HG03575 (cell line): Measurements from ENCODE around the gene ADAMTSL5.

ENCODE experiments used
- ATAC-seq: cut with Tn5 transposase; IDR thresholded peaks from one replicate; pipeline ENCODE4 v1.9.1; 2021; ENCODE audit not compliant: unreplicated experiment, insufficient number of reproducible peaks, low FRiP score; ENCODE audit errors: extremely low read depth

Gene ADAMTSL5

DNA sequence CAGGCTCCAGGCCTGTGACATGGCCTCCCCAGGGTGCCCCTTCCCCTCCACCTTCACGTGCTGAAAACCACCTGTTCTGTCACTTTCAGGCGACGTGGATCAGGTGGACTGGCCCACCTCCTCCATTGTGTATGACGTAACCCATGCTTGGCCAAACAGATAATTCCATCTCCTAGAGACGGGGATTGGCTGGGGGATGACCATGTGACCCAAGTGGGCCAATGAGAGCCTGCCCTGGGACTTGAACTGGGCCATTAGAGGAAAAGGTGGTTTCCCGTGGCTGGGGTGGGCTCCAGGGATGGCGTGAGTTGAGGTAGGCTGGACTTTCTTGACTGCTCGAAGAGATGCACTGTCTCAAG is 3.6 kb upstream of the ADAMTSL5 start:
- no peak for ATAC-seq

DNA sequence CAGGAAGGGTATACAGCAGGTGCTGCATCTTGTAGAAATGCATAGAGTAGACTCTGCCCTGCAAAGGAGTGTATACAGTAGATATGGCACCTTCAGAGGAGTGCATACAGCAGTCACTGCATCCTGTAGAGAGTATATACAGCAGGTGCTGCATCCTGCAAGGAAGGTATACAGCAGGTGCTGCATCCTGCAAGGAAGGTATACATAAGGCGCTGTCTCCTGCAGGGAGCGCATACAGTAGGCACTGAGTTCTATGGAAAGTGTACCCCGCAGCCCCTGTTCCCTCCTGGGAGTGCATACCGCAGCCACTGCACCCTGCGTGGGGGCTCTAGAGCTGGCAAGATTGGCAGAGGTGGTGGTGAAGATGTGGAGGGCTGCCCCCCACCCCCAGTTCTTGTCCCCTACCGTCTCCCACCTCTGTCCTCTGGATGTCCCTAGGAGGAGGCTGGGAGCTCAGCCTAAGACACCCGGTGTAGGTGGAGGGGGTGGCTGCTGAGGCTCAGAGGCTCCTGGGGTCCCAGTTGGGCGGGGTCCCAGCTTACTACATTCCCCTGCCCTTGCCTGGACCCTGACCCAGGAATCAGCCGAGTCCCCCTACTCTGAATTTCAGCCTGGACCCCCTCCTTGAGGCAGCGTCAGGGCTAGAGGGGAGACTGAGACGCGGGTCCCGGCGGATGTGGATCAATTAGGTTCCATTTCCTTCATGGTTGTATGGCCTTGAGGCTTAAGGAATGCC is 2.3 kb upstream of the ADAMTSL5 start:
- no peak for ATAC-seq

GRCh38 chr19:1514295-1514661 is 1.5 kb upstream of the ADAMTSL5 start:
- no peak for ATAC-seq

GRCh38 chr19:1513499-1514294 is 878 bp upstream of the ADAMTSL5 start:
- no peak for ATAC-seq

DNA sequence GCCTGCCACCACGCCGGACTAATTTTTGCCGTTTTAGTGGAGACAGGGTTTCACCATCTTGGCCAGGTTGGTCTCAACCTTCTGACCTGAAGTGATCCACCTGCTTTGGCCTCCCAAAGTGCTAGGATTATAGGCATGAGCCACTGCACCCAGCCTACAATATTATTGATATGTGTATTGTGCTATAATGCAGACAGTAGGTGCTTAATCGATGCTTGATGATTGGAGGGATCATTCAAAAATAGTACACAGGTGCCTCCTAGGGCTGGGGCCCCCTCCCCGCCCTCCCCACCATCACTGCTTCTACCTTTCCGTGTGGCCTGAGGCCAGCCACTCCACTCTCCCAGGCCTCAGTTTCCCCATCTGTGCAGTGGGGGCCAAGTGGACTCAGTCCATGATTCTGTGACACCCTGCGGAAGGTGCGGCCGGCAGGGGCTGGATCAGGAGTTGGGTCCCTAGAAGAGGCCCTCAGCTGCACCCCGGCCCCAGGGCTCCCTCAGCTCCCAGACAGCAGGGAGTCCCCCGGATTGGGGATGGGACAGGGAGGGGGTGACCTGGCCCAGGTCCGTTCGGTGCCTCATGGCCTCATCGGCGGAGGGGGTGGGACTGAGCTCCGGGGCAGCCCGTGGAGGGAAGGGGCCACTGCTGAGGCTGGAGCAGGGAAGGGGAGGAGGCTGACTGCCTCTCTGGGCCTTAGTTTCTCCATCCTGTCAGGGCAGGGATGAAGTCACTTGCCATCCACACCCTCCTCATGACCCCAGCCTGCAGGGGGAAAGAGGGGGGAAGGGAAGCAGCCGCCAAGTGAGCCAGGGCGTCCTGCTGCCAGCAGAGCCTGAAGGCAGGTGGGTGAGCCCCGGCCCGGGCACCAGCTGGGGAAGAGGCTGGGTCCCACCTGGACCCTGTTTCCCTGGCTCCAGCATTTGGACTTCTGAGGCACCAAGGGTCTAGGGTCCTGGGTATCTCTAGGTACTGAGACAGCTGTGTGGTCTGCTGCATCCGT is 1.2 kb downstream of the ADAMTSL5 start:
- no peak for ATAC-seq

DNA sequence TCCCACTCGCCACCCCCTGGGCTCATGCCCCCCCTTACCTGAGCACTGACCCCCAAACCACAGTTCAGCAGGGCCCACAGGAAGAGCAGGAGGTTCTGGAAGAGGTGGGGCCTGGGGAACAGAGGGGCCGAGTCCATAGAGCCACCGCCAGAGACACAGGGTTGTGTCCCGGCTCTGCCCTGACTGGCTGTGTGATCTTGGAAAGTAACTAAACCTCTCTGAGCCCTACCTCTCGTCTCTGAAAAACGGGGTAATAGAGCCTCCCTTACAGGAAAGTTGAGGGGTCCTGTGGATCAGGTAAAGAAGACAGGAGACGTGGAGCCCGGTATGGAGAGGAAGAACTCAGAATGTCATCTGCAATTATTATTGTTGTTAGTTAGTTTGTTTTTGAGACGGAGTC is 2.0 kb downstream of the ADAMTSL5 start:
- no peak for ATAC-seq

DNA sequence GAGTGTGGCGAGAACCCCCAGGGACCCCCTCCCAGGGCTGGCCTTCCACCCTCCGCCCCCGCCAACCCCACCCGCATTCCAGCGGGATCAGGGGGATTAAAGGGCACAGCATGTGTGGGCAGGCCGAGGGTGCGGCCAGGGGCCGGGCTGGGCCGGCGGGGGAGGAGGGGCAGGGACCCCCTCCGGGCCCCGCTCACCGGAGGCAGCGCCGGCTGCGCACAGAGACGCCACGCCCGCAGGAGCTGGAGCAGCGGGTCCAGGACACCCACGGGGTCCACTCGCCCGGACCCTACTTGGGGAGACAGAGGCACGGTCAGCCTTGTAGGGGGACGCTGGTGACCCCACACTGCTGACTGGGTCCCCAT is 2.4 kb downstream of the ADAMTSL5 start:
- no peak for ATAC-seq

DNA sequence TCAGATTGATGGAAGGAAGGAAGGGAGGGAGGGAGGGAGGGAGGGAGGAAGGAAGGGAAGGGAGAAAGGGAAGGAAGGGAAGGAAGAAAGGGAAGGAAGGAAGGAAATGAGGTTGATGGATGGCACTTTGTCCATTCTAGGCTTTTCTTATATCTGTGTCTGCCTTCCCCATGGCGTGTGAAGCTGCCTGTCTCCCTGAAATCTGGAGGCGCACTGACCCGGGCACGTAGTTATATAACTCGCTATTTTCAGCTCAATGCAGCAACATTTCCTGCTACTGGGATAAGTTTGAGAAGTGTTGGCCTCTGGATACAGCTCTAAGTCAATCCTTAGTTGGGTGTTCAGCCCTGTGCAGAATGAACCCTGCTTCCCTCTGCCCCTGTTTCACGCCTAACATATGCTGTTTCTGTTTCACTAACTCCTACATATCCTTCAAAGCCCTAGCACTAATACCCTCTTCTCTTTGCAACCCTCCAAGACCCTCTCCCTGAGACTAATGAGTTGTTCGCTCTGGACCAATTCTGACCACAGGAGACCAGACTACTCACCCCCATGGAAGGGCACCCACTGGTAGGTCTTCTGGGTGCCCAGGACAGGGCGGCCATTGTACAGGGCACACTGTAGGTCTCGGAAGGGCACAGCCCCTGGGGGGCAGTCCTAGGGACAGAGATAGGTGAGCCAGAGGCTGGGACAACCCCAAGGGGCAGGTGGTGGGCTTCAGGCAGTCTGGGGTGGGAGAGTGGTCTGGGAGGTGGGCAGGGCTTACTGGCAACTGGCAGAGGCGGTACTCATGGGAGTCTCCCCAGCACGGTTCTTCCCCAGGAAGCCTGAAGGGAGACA is 3.0 kb downstream of the ADAMTSL5 start:
- no peak for ATAC-seq

- no peak for ATAC-seq
Measured at GRCh38 chr19:1508507-1508856, 4.3 kb downstream of the ADAMTSL5 start.

DNA sequence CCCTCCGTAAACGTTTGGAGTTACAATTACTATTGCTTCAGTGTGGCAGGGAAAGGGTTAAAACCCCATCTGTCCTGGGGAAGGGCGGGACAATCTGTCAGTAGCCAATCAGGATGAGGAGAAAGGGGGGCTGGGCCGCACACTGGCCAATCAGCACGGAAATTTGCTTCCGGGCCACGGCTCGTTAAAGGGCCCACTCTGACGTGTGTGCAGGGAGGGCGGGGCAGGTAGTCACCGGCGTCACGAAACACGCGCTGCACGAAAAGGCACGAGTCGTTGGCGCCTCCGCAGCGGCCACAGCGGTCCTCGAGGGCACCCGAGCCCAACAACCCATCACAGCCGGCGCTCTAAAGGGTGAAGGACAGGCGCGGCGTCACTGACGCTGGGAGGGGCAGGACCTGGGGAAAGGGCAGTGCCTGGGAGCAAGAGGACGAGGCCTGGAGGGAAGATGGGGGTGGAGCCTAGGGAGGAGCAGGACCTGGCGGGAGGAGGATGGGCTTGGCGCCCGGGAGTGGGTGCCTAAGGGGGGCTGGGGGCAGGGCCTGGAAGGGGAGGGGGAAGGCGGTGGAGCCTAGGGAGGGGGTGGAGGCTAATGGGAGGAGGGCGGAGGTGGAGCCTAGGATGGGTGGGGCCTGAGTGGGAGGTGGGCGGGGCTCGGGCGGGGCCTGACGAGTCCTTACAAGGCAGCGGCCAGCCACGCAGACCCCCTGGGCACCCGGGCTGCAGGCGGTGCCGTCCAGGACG is 4.9 kb downstream of the ADAMTSL5 start:
- ATAC-seq: no peak

- ATAC-seq: no peak
Measured at GRCh38 chr19:1507192-1507660, 5.6 kb downstream of the ADAMTSL5 start.

GRCh38 chr19:1505991-1506881 is 6.6 kb downstream of the ADAMTSL5 start:
- ATAC-seq: no peak

- no peak for ATAC-seq
Measured at GRCh38 chr19:1505012-1505411, 7.8 kb downstream of the ADAMTSL5 start.

- ATAC-seq: no peak
Measured at GRCh38 chr19:1503925-1504773, 8.7 kb downstream of the ADAMTSL5 start.

DNA sequence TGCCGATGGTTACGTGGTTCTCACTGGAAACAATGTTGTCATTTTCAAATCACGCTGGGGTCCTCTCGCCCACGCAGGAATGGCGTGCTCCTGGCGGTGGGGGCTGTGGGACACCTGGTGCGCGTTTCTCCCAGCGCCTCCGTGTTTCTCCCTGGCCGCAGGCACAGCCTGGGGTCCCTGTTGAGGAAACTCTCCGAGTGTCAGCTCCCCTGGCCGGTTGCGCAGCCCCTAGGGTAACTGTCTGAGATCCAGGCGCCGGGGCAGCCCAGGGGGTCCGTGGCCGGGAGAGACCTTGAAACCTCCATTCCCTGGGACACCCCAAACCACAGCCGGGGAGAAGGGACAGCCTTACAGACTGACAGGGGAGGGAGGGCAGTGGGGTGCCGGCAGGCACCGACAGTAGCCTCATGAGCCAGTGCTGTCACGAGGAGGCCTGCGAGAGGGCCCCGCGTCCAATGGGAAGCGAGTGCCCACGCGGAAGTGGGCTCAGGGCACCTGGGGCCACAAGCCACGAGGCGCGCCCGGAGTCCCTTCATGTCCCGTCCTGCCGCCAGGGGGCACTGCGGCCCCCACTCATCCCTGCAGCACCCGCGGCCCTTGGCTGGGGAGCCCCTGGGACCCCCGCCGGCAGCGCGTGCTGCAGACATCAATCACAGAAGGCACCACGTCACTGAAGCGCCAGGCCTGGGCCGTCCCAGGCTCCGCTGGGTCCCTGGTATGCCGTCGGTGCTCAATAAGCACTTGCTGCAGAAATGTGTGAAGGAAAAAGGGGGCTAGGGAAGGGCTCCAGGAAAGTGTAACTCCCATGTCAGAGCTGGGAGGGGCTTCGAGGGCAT is 9.5 kb downstream of the ADAMTSL5 start:
- no peak for ATAC-seq
